GM20000 (cell line): Measurements from ENCODE around the gene PRG2.

Experiments
- DNase-seq: peaks from one replicate; pipeline ENCODE4 v3.0.0; 2012; ENCODE audit warnings: low spot score
- CTCF ChIP-seq: IDR thresholded peaks from 2 replicates; pipeline ENCODE4 v1.5.1; 2012; ENCODE audit warnings: mild to moderate bottlenecking, control low read depth; ENCODE audit errors: extremely low read depth, missing control alignments

PRG2 gene

DNA sequence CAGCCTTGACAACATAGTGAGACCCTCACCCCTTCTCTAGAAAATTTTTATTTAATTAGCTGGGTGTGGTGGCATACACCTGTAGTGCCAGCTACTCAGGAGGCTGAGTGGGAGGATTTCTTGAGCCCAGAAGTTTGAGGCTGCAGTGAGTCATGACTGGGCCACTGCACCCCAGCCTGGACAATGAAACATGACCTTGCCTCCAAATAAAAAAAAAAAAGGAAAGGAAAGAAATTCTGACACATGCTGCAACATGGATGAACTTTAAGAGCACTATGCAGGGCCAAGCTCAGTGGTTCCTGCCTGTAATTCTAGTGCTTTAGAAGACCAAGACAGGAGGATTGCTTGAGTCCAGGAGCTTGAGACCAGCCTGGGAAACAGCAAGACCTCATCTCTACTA lies 27.7 kb upstream of the PRG2 start:
- TF ChIP-seq CTCF, result no peak
- no peak for DNase-seq

GRCh38 chr11:57417056-57417455 lies 26.6 kb upstream of the PRG2 start:
- DNase-seq, result no peak
- TF ChIP-seq CTCF, result no peak

DNA sequence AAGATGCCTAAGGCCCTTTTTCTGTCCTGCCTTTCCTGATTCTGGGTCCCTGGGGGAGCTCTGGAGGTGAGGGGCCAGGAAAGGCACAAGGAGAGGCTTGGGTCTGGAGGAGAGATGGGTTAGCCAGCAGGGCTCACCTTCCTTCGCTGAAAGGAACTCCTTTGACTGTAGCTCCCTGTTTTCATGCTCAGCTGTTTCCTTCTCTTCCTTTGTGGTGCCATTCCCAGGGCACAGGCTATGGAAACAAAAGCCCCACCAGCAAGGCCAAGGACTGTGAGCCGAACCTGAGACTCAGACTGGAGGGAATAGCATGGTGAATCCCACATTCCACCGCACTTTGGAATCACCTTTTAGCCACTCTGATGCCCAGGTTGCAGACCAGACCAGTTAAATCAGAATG lies 26.0 kb upstream of the PRG2 start:
- TF ChIP-seq CTCF, result no peak
- no peak for DNase-seq

GRCh38 chr11:57414612-57415212 lies 24.3 kb upstream of the PRG2 start:
- TF ChIP-seq CTCF, result no peak
- DNase-seq, result no peak

- TF ChIP-seq CTCF, result no peak
Observed at GRCh38 chr11:57413681-57414080, 23.2 kb upstream of the PRG2 start.

GRCh38 chr11:57410287-57410686 lies 19.8 kb upstream of the PRG2 start:
- DNase-seq, result no peak
- TF ChIP-seq CTCF, result no peak

More at GRCh38 chr11:57413681-57414080, 23.2 kb upstream of the PRG2 start:
- no peak for DNase-seq

DNA sequence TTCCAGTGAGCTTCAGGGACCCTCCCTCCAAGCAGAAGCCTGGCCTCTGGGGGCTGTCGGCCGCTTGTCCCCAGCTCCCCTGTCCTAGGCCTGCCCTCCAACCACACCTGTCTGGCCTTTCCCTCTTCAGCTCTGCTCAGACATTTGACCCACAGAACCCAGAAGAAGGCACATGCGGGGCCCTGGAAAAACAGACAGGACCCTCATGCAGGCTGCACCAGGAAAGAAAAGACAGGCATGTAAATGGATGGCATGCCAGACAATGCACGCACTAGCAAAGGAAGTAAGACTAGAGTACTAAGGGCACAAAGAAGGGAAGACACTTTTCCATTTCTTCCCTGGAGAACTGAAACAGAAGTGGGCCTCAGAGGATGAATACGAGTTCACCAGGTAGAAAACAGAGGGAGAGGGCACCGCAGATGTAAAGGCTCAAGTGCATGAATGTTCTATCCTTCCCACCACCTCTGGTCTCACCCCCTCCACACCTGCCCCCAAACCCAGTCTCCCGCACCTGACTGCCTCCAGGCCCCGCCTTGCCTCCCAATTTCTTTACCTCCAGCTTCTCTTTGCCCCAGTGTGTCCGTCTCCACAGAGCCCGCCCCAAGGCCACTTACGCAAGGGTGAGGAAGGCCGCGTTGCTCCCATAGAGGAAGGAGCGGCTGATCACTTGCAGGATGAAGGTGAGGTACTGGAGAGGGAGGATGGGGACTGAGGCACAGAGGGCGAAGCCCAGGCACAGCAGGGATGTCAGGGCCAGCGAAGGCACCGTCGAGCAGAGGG lies 19.1 kb upstream of the PRG2 start:
- TF ChIP-seq CTCF, result no peak
- no peak for DNase-seq
